Esophagus muscularis mucosa (tissue), 3 donors: Measurements from ENCODE around the gene AGAP5.

Source experiments
- POLR2AphosphoS5 ChIP-seq, 2 donors: sonication (generic); formaldehyde crosslinking; IDR thresholded peaks; one replicate each; pipeline ENCODE4 v1.6.1; 2017; ENCODE audit warnings: antibody characterized with exemption in 2 of 2
- TF ChIP-seq, protein P1 (sequence below), 3 experiments: fragments of 200-600 bp in 2 of 3; fragments of 450-650 bp in 1 of 3; sonication (generic) in 2 of 3; IDR thresholded peaks; one replicate each; pipeline ENCODE4 v1.5.1; 2017 to 2019; ENCODE audit warnings: antibody characterized with exemption in 3 of 3, mild to moderate bottlenecking in 2 of 3, moderate library complexity in 1 of 3

GRCh38 chr10:73629165-73629564, 68.7 kb downstream of the AGAP5 start:
- TF ChIP-seq, protein P1, sequence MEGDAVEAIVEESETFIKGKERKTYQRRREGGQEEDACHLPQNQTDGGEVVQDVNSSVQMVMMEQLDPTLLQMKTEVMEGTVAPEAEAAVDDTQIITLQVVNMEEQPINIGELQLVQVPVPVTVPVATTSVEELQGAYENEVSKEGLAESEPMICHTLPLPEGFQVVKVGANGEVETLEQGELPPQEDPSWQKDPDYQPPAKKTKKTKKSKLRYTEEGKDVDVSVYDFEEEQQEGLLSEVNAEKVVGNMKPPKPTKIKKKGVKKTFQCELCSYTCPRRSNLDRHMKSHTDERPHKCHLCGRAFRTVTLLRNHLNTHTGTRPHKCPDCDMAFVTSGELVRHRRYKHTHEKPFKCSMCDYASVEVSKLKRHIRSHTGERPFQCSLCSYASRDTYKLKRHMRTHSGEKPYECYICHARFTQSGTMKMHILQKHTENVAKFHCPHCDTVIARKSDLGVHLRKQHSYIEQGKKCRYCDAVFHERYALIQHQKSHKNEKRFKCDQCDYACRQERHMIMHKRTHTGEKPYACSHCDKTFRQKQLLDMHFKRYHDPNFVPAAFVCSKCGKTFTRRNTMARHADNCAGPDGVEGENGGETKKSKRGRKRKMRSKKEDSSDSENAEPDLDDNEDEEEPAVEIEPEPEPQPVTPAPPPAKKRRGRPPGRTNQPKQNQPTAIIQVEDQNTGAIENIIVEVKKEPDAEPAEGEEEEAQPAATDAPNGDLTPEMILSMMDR (IDR thresholded peaks at IDR 0.05), result no peak
- TF ChIP-seq POLR2AphosphoS5 (IDR thresholded peaks at IDR 0.05), result no peak
